Osteoblast (primary cell): ENCODE measurements around the gene RDH8. TPM values are rescaled to one million over a fixed set of nuclear protein-coding genes. Genes with fewer than 3 reads are reported as not detected.

Source experiments
- DNase-seq: peaks from one replicate; pipeline ENCODE4 v3.0.0; 2011; ENCODE audit warnings: low spot score, mixed read lengths; ENCODE audit not compliant: insufficient read length; ENCODE audit errors: missing footprints
- H2AFZ ChIP-seq: 2 replicates; pipeline ENCODE4 v1.6.0; 2011; ENCODE audit warnings: mild to moderate bottlenecking, low read length
- H3K27ac ChIP-seq: 2 replicates; pipeline ENCODE4 v1.5.1; 2011; ENCODE audit warnings: mild to moderate bottlenecking, low read depth, low read length, moderate library complexity
- H3K27me3 ChIP-seq: 2 replicates; pipeline ENCODE4 v1.6.0; 2012; ENCODE audit warnings: mild to moderate bottlenecking, control low read depth, inconsistent platforms, low read length, moderate library complexity; ENCODE audit not compliant: insufficient read depth
- H3K36me3 ChIP-seq: 2 replicates; pipeline ENCODE4 v1.5.1; 2011; ENCODE audit warnings: mild to moderate bottlenecking, low read length, control low read depth, moderate library complexity; ENCODE audit not compliant: insufficient read depth
- H3K4me1 ChIP-seq: 2 replicates; pipeline ENCODE4 v1.5.1; 2011; ENCODE audit warnings: mild to moderate bottlenecking, low read length, control low read depth, moderate library complexity; ENCODE audit not compliant: insufficient read depth
- H3K4me2 ChIP-seq: 2 replicates; pipeline ENCODE4 v1.6.0; 2011; ENCODE audit warnings: mild to moderate bottlenecking, low read length; ENCODE audit not compliant: insufficient read depth
- H3K4me3 ChIP-seq: fragments of 200-600 bp; sonication (generic); 3 replicates; pipeline ENCODE4 v1.5.1; 2012; ENCODE audit warnings: mild to moderate bottlenecking, low read length, inconsistent platforms; ENCODE audit not compliant: insufficient read depth
- H3K79me2 ChIP-seq: 2 replicates; pipeline ENCODE4 v1.6.0; 2012; ENCODE audit warnings: mild to moderate bottlenecking, low read length, control low read depth, inconsistent platforms; ENCODE audit not compliant: insufficient read depth
- H3K9me3 ChIP-seq: 2 replicates; pipeline ENCODE4 v1.5.1; 2011; ENCODE audit warnings: low read depth, low read length, control low read depth
- H4K20me1 ChIP-seq: 2 replicates; pipeline ENCODE4 v1.6.0; 2012; ENCODE audit warnings: mild to moderate bottlenecking, low read length, control low read depth; ENCODE audit not compliant: insufficient read depth
- total RNA-seq: library from RNA; depleted of rRNA; stranded (reverse); fragments of >200 nt; gene quantifications from 2 replicates; pipeline ENCODE4 v1.2.3, GENCODE V29; 2012
- TF ChIP-seq, protein P1 (sequence below): IDR thresholded peaks from 2 replicates; pipeline ENCODE4 v1.5.1; 2011; ENCODE audit warnings: mild to moderate bottlenecking, low read depth, low read length, moderate library complexity; ENCODE audit errors: extremely low read depth

RDH8 gene
- total RNA-seq, 1 donor = not detected

DNA sequence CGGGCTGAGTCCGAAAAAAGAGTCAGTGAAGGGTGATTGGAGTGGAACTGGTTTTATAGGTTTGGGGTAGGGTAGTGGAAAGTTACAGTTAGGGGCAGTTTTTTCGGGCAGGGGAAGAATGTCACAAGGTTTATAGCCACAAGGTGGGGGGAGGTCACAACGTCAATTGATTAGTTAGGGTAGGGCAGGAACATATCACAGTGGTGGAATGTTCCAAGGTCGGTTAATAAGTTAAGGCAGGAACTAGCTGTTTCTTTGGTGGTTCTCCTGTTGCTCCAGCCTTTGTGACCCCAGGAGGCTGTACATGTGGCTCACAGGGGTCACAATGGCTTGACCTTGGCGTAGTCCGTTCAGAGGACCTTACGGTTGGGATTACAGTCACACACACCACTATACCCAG, 20.3 kb downstream of the RDH8 start:
- Histone ChIP-seq H4K20me1 (no peaks in the 10 kb centered on the region), H2AFZ (no peak overlapping the region), H3K36me3 (no peaks in the 10 kb centered on the region), H3K27me3 (peaks cover 64% of the 10 kb centered on the region), H3K9me3 (no peaks in the 10 kb centered on the region), H3K4me1 (no peaks in the 10 kb centered on the region), H3K27ac (no peak overlapping the region), H3K4me2 (no peak overlapping the region), H3K79me2 (no peaks in the 10 kb centered on the region), H3K4me3 (no peak overlapping the region)
- TF ChIP-seq, protein P1, sequence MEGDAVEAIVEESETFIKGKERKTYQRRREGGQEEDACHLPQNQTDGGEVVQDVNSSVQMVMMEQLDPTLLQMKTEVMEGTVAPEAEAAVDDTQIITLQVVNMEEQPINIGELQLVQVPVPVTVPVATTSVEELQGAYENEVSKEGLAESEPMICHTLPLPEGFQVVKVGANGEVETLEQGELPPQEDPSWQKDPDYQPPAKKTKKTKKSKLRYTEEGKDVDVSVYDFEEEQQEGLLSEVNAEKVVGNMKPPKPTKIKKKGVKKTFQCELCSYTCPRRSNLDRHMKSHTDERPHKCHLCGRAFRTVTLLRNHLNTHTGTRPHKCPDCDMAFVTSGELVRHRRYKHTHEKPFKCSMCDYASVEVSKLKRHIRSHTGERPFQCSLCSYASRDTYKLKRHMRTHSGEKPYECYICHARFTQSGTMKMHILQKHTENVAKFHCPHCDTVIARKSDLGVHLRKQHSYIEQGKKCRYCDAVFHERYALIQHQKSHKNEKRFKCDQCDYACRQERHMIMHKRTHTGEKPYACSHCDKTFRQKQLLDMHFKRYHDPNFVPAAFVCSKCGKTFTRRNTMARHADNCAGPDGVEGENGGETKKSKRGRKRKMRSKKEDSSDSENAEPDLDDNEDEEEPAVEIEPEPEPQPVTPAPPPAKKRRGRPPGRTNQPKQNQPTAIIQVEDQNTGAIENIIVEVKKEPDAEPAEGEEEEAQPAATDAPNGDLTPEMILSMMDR = no peak
- no peak for DNase-seq

- Histone ChIP-seq H3K9me3 (no peaks in the 10 kb centered on the region), H2AFZ (no peak overlapping the region), H3K4me2 (no peak overlapping the region), H3K4me3 (no peak overlapping the region), H3K4me1 (no peaks in the 10 kb centered on the region), H3K27me3 (peaks cover 40% of the 10 kb centered on the region), H4K20me1 (no peaks in the 10 kb centered on the region), H3K27ac (no peak overlapping the region), H3K36me3 (no peaks in the 10 kb centered on the region), H3K79me2 (no peaks in the 10 kb centered on the region)
- TF ChIP-seq, protein P1 = no peak
- no peak for DNase-seq
Measured at GRCh38 chr19:10036601-10037071, 23.4 kb downstream of the RDH8 start.

DNA sequence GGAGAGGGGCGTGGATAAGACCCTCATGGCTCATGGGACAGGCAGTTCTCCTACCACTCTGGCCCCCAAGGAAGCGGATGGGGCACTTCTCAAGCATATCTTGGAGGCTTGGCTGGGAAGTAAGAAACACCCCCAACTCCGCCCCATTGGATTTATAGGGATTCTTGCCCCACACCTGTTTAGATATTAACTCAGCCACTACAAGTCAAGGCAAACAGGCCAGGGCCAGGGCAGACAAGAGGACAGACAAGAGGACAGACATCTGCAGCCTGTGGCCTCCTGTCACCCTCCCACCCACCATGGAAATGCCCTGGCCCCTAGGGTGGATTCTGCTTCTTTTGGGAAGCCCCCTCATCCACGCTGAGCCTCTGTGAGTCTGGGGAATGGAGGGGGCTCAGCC, 24.1 kb downstream of the RDH8 start:
- no peak overlapping the region for H2AFZ ChIP-seq
- peaks cover 37% of the 10 kb centered on the region for H3K27me3 ChIP-seq
- no peak overlapping the region for H3K4me3 ChIP-seq
- no peaks in the 10 kb centered on the region for H3K79me2 ChIP-seq
- no peak overlapping the region for H3K27ac ChIP-seq
- no peaks in the 10 kb centered on the region for H3K4me1 ChIP-seq
- DNase-seq = no peak
- no peak overlapping the region for H3K4me2 ChIP-seq
- TF ChIP-seq, protein P1 = no peak
- peaks cover under 1% of the 10 kb centered on the region for H3K9me3 ChIP-seq
- H3K36me3 ChIP-seq = no peaks in the 10 kb centered on the region
- H4K20me1 ChIP-seq = no peaks in the 10 kb centered on the region

DNA sequence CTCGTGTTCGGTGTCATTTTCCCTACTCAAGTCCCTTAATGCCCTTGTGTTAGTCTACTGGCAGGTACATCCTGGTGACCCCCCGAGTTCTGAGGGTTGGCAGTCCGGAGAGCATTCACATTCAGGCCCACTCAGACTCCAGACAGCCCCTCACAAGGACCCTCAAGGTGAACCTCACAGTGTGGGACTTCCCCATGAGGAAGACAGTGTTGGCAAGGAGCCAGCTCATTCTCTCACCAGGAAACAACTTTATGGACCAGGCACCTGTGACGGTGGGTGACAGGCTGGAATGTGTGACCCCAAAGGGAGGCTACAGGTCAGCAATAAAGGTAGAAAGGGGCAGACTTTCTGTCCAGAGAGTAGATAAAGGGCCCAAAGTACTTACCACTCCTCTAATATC, 24.5 kb downstream of the RDH8 start:
- no peaks in the 10 kb centered on the region for H3K79me2 ChIP-seq
- H3K36me3 ChIP-seq = no peaks in the 10 kb centered on the region
- H3K27ac ChIP-seq = no peak overlapping the region
- no peaks in the 10 kb centered on the region for H3K4me1 ChIP-seq
- H4K20me1 ChIP-seq = no peaks in the 10 kb centered on the region
- no peak for DNase-seq
- no peak overlapping the region for H3K4me2 ChIP-seq
- H2AFZ ChIP-seq = no peak overlapping the region
- H3K4me3 ChIP-seq = no peak overlapping the region
- TF ChIP-seq, protein P1 = no peak
- H3K27me3 ChIP-seq = peaks cover 33% of the 10 kb centered on the region
- peaks cover 5% of the 10 kb centered on the region for H3K9me3 ChIP-seq
